Measurements from ENCODE around the gene HIRA. TPM values are rescaled to one million over a fixed set of nuclear protein-coding genes. Genes with fewer than 3 reads are reported as not detected.

HIRA gene
- total RNA-seq, 1 experiment from 2014 or later: 51.0 TPM

DNA sequence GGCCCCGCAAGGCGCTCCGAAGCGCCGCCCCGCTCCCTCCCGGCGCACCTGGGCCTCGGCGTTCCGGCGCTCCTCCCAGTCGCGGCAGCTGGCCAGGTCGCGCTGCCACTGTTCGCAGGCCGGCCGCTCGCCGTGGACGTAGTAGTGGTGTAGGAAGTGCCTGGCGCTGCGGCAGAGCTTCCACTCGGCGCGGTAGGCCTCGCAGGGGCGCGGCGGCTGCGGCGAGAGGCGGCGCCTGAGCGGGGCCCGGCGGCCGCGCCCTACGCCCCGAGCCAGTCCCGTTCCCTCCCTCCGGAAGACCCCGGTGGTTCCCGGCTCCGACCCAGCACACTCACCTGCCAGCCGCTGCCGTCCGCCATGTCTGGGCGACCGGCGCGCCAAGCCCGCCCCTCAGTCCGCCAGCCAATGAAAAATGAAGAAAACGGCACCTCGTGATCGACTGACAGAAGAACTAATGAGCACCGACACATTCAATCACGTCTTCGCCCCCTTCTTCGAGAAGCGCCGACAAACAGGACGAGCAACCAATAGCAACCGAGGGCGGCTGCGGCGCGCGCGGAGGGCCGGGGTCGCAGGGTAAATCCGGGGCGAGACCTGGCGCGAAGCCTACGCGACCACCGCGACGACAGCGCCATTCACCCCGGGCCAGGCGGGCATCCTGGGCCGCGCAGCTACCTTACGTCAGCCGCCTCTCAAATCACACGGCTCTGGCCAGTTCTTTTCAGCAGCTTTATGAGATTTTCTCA, 16.0 kb upstream of the HIRA start, which contains the start of gene C22orf39 (continued):
- TF ChIP-seq, protein P1, sequence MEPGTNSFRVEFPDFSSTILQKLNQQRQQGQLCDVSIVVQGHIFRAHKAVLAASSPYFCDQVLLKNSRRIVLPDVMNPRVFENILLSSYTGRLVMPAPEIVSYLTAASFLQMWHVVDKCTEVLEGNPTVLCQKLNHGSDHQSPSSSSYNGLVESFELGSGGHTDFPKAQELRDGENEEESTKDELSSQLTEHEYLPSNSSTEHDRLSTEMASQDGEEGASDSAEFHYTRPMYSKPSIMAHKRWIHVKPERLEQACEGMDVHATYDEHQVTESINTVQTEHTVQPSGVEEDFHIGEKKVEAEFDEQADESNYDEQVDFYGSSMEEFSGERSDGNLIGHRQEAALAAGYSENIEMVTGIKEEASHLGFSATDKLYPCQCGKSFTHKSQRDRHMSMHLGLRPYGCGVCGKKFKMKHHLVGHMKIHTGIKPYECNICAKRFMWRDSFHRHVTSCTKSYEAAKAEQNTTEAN (CRISPR knock-in tag; IDR thresholded peaks at IDR 0.05): no peak
- TF ChIP-seq TCF7 (CRISPR knock-in tag; IDR thresholded peaks at IDR 0.05; ENCODE audit: low read depth): no peak
- TF ChIP-seq, protein P2, sequence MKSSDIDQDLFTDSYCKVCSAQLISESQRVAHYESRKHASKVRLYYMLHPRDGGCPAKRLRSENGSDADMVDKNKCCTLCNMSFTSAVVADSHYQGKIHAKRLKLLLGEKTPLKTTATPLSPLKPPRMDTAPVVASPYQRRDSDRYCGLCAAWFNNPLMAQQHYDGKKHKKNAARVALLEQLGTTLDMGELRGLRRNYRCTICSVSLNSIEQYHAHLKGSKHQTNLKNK (CRISPR knock-in tag; IDR thresholded peaks at IDR 0.05): no peak
- no peak for TF ChIP-seq MYBL2 (CRISPR knock-in tag; IDR thresholded peaks at IDR 0.05)
- TF ChIP-seq, protein P3, sequence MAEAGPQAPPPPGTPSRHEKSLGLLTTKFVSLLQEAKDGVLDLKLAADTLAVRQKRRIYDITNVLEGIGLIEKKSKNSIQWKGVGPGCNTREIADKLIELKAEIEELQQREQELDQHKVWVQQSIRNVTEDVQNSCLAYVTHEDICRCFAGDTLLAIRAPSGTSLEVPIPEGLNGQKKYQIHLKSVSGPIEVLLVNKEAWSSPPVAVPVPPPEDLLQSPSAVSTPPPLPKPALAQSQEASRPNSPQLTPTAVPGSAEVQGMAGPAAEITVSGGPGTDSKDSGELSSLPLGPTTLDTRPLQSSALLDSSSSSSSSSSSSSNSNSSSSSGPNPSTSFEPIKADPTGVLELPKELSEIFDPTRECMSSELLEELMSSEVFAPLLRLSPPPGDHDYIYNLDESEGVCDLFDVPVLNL (CRISPR knock-in tag; IDR thresholded peaks at IDR 0.05; ENCODE audit: borderline replicate concordance, low read depth): peak; percentile 85; the same call in 1 of the 2 replicates
- TF ChIP-seq SMAD3 (CRISPR knock-in tag; IDR thresholded peaks at IDR 0.05; ENCODE audit: borderline replicate concordance): no peak
- TF ChIP-seq TEAD1 (CRISPR knock-in tag; IDR thresholded peaks at IDR 0.05): peak; percentile 48; the same call in 1 of the 2 replicates
- peak; percentile 97 for TF ChIP-seq NFYB (CRISPR knock-in tag; conservative IDR thresholded peaks at IDR 0.05; ENCODE audit: low read depth)
- TF ChIP-seq, protein P4, sequence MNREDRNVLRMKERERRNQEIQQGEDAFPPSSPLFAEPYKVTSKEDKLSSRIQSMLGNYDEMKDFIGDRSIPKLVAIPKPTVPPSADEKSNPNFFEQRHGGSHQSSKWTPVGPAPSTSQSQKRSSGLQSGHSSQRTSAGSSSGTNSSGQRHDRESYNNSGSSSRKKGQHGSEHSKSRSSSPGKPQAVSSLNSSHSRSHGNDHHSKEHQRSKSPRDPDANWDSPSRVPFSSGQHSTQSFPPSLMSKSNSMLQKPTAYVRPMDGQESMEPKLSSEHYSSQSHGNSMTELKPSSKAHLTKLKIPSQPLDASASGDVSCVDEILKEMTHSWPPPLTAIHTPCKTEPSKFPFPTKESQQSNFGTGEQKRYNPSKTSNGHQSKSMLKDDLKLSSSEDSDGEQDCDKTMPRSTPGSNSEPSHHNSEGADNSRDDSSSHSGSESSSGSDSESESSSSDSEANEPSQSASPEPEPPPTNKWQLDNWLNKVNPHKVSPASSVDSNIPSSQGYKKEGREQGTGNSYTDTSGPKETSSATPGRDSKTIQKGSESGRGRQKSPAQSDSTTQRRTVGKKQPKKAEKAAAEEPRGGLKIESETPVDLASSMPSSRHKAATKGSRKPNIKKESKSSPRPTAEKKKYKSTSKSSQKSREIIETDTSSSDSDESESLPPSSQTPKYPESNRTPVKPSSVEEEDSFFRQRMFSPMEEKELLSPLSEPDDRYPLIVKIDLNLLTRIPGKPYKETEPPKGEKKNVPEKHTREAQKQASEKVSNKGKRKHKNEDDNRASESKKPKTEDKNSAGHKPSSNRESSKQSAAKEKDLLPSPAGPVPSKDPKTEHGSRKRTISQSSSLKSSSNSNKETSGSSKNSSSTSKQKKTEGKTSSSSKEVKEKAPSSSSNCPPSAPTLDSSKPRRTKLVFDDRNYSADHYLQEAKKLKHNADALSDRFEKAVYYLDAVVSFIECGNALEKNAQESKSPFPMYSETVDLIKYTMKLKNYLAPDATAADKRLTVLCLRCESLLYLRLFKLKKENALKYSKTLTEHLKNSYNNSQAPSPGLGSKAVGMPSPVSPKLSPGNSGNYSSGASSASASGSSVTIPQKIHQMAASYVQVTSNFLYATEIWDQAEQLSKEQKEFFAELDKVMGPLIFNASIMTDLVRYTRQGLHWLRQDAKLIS (CRISPR knock-in tag; IDR thresholded peaks at IDR 0.05; ENCODE audit: borderline replicate concordance): no peak
- TF ChIP-seq JUN (CRISPR knock-in tag; IDR thresholded peaks at IDR 0.05): peak; percentile 57; the same call in 1 of the 2 replicates
- no peak for TF ChIP-seq ZNF263 (CRISPR knock-in tag; IDR thresholded peaks at IDR 0.05; ENCODE audit: low read depth)
- no peak for TF ChIP-seq ZNF121 (CRISPR knock-in tag; IDR thresholded peaks at IDR 0.05)
- TF ChIP-seq FOXK1 (CRISPR knock-in tag; IDR thresholded peaks at IDR 0.05): peak; percentile 6; the same call in 1 of the 2 replicates
- TF ChIP-seq, protein P5, sequence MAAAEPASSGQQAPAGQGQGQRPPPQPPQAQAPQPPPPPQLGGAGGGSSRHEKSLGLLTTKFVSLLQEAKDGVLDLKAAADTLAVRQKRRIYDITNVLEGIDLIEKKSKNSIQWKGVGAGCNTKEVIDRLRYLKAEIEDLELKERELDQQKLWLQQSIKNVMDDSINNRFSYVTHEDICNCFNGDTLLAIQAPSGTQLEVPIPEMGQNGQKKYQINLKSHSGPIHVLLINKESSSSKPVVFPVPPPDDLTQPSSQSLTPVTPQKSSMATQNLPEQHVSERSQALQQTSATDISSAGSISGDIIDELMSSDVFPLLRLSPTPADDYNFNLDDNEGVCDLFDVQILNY (CRISPR knock-in tag; IDR thresholded peaks at IDR 0.05): peak; percentile 95
- TF ChIP-seq ZNF423 (CRISPR knock-in tag; IDR thresholded peaks at IDR 0.05): no peak
- TF ChIP-seq, protein P6, sequence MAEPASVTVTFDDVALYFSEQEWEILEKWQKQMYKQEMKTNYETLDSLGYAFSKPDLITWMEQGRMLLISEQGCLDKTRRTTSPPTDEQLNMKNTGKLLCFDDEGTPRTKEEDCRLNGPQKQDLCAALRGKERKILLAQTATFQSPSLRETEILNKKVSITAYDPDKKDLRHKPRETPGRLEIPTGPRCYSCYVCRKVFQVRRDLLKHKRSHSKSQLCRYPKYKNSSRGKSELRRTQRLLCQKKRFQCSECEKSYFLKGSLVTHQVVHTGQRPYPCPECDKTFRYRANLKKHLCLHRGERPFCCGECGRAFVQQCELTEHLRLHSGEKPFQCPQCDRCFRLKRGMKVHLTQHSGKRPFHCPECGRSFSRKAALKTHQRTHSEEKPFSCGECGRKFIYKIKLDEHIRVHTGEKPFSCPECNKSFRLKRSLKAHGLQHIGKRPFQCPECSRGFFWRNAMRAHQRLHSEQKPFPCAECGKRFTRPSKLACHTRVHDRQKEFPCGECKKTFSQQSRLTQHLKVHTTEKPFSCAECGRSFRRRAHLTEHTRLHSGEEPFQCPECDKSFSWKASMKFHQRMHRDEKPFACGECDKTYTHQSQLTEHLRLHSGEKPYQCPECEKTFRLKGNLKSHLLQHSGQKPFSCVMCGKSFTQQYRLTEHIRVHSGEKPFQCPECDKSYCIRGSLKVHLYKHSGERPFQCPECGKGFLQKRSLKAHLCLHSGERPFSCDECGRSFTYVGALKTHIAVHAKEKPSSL (CRISPR knock-in tag; conservative IDR thresholded peaks at IDR 0.05): no peak
- TF ChIP-seq, protein P7, sequence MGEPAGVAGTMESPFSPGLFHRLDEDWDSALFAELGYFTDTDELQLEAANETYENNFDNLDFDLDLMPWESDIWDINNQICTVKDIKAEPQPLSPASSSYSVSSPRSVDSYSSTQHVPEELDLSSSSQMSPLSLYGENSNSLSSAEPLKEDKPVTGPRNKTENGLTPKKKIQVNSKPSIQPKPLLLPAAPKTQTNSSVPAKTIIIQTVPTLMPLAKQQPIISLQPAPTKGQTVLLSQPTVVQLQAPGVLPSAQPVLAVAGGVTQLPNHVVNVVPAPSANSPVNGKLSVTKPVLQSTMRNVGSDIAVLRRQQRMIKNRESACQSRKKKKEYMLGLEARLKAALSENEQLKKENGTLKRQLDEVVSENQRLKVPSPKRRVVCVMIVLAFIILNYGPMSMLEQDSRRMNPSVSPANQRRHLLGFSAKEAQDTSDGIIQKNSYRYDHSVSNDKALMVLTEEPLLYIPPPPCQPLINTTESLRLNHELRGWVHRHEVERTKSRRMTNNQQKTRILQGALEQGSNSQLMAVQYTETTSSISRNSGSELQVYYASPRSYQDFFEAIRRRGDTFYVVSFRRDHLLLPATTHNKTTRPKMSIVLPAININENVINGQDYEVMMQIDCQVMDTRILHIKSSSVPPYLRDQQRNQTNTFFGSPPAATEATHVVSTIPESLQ (CRISPR knock-in tag; IDR thresholded peaks at IDR 0.05): no peak
- 0 out of 2 replicates have a peak, but pooled peaks have one; percentile 10 for TF ChIP-seq ZNF317 (CRISPR knock-in tag; IDR thresholded peaks at IDR 0.05; ENCODE audit: borderline replicate concordance, low read depth)
- no peak for TF ChIP-seq NR2C2 (CRISPR knock-in tag; IDR thresholded peaks at IDR 0.05)
- TF ChIP-seq EMX1 (CRISPR knock-in tag; IDR thresholded peaks at IDR 0.05): no peak
- no peak for TF ChIP-seq FOXJ3 (CRISPR knock-in tag; IDR thresholded peaks at IDR 0.05; ENCODE audit: borderline replicate concordance)
- TF ChIP-seq, protein P8, sequence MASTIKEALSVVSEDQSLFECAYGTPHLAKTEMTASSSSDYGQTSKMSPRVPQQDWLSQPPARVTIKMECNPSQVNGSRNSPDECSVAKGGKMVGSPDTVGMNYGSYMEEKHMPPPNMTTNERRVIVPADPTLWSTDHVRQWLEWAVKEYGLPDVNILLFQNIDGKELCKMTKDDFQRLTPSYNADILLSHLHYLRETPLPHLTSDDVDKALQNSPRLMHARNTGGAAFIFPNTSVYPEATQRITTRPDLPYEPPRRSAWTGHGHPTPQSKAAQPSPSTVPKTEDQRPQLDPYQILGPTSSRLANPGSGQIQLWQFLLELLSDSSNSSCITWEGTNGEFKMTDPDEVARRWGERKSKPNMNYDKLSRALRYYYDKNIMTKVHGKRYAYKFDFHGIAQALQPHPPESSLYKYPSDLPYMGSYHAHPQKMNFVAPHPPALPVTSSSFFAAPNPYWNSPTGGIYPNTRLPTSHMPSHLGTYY (CRISPR knock-in tag; IDR thresholded peaks at IDR 0.05): no peak
- TF ChIP-seq, protein P9, sequence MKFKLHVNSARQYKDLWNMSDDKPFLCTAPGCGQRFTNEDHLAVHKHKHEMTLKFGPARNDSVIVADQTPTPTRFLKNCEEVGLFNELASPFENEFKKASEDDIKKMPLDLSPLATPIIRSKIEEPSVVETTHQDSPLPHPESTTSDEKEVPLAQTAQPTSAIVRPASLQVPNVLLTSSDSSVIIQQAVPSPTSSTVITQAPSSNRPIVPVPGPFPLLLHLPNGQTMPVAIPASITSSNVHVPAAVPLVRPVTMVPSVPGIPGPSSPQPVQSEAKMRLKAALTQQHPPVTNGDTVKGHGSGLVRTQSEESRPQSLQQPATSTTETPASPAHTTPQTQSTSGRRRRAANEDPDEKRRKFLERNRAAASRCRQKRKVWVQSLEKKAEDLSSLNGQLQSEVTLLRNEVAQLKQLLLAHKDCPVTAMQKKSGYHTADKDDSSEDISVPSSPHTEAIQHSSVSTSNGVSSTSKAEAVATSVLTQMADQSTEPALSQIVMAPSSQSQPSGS (CRISPR knock-in tag; IDR thresholded peaks at IDR 0.05; ENCODE audit: borderline replicate concordance, low read depth): no peak
